ENCODE results near the gene LZTFL1.

DNA sequence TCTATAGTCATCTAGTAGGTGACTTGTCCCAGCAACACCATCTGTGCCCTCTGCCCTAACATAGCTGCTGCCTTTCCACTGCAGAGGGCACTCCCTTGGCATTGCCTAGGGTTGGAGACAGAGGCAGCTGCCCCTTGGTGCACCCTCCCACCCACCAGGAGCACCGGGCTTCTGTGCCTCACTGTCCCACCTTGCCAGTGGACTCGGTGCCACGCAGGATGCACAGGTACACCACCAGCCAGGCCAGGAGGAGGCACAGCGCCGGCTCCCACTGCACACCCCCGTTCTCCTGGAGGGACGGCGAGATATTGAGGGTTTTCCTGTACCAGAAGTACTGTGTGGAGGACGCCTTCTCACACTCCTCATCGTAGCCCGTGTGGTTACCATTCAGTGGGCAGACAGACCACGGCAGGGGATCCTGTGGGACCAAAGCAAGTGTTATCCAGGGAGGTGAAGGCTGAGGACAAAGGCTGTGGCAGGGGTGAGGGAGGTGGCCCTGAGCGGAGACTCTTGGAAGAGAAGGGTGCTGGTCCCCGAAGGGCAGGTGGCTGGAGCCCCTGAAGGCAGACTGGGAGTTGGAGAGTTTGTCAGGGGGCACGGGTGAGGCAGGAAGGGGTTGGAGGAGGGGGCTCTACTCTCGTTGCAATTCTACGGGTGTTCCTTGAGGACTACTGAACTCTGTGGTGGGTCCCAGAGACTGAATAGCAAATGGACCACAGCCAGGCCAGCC, 66.2 kb downstream of the LZTFL1 start:
- TF ChIP-seq, protein P1, sequence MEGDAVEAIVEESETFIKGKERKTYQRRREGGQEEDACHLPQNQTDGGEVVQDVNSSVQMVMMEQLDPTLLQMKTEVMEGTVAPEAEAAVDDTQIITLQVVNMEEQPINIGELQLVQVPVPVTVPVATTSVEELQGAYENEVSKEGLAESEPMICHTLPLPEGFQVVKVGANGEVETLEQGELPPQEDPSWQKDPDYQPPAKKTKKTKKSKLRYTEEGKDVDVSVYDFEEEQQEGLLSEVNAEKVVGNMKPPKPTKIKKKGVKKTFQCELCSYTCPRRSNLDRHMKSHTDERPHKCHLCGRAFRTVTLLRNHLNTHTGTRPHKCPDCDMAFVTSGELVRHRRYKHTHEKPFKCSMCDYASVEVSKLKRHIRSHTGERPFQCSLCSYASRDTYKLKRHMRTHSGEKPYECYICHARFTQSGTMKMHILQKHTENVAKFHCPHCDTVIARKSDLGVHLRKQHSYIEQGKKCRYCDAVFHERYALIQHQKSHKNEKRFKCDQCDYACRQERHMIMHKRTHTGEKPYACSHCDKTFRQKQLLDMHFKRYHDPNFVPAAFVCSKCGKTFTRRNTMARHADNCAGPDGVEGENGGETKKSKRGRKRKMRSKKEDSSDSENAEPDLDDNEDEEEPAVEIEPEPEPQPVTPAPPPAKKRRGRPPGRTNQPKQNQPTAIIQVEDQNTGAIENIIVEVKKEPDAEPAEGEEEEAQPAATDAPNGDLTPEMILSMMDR (IDR thresholded peaks at IDR 0.05): no peak
- TF ChIP-seq POLR2A (IDR thresholded peaks at IDR 0.05) (no peak), POLR2AphosphoS5 (IDR thresholded peaks at IDR 0.05) (no peak)
